Measurements from ENCODE around the gene FBRSL1. TPM values are rescaled to one million over a fixed set of nuclear protein-coding genes. Genes with fewer than 3 reads are reported as not detected.

Gene FBRSL1
- total and polyA plus RNA-seq, 2 of the 8 experiments (the other 6 are each of a cell fraction or from before 2014, with no cell fraction given), result 18.4 to 109 TPM

GRCh38 chr12:132476421-132476820 lies 13.5 kb upstream of the FBRSL1 start (continued):
- TF ChIP-seq, protein P1, sequence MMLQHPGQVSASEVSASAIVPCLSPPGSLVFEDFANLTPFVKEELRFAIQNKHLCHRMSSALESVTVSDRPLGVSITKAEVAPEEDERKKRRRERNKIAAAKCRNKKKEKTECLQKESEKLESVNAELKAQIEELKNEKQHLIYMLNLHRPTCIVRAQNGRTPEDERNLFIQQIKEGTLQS (IDR thresholded peaks at IDR 0.05; ENCODE audit: insufficient read depth, low read depth, low read length), result no peak
